IMR-90 (cell line): Measurements from ENCODE around the gene PPIA. TPM values are rescaled to one million over a fixed set of nuclear protein-coding genes. Genes with fewer than 3 reads are reported as not detected.

ENCODE experiments used
- ATAC-seq: fragments of 200-7000 bp; cut with Tn5 transposase; 2 replicates; pipeline ENCODE4 v1.9.1; 2020; ENCODE audit warnings: low read depth, mild to moderate bottlenecking, moderate library complexity
- BruUV-seq: library from RNA; stranded (reverse); fragments of 400-500 nt; replicated peaks from 2 replicates; lab custom pipeline; 2021; lab: Mats Ljungman, UMichigan
- CTCF ChIA-PET: fragments of 300-600 bp; formaldehyde crosslinking; extraction: SDS; loops from one replicate; lab custom pipeline; 2021; ENCODE audit warnings: antibody characterized with exemption; lab: Yijun Ruan, JAX
- POLR2A ChIA-PET: fragments of 300-600 bp; sonication (Branson Sonifier 250); formaldehyde crosslinking; loops from one replicate; lab custom pipeline; 2022; ENCODE audit warnings: antibody characterized with exemption; ENCODE audit not compliant: unreplicated experiment; lab: Charles Lee
- DNase-seq: peaks from one replicate; pipeline ENCODE4 v3.0.0; 2013
- H2AFZ ChIP-seq: replicated peaks from 2 replicates; pipeline ENCODE3; 2013; ENCODE audit warnings: low read length, mild to moderate bottlenecking; ENCODE audit not compliant: poor library complexity
- H2AK5ac ChIP-seq: 2 replicates; pipeline ENCODE4 v1.6.1; 2013; ENCODE audit warnings: low read depth, low read length, inconsistent platforms
- H2AK9ac ChIP-seq: replicated peaks from 2 replicates; pipeline ENCODE3; 2013; ENCODE audit warnings: mild to moderate bottlenecking, low read depth, low read length, moderate library complexity; ENCODE audit not compliant: poor library complexity
- H2BK120ac ChIP-seq: 2 replicates; pipeline ENCODE4 v1.6.1; 2013; ENCODE audit warnings: low read depth, low read length, inconsistent platforms
- H2BK15ac ChIP-seq: 3 replicates; pipeline ENCODE4 v1.6.1; 2013; ENCODE audit warnings: low read depth, low read length, inconsistent platforms
- H2BK20ac ChIP-seq: 2 replicates; pipeline ENCODE4 v1.6.1; 2013; ENCODE audit warnings: low read depth, mild to moderate bottlenecking, inconsistent platforms, low read length, moderate library complexity
- H2BK5ac ChIP-seq: 2 replicates; pipeline ENCODE4 v1.6.1; 2013; ENCODE audit warnings: mild to moderate bottlenecking, low read depth, low read length, inconsistent platforms; ENCODE audit not compliant: poor library complexity, severe bottlenecking
- H3K14ac ChIP-seq: replicated peaks from 2 replicates; pipeline ENCODE4 v1.6.1; 2013; ENCODE audit warnings: low read depth, low read length, inconsistent platforms
- H3K18ac ChIP-seq: 2 replicates; pipeline ENCODE4 v1.6.1; 2013; ENCODE audit warnings: low read depth, low read length, control low read depth
- H3K23ac ChIP-seq: 2 replicates; pipeline ENCODE4 v1.6.1; 2013; ENCODE audit warnings: low read depth, low read length, inconsistent platforms
- H3K27ac ChIP-seq: 2 replicates; pipeline ENCODE4 v1.5.1; 2013; ENCODE audit warnings: mild to moderate bottlenecking, control low read depth, low read length; ENCODE audit not compliant: insufficient read depth
- H3K27me3 ChIP-seq: 2 replicates; pipeline ENCODE4 v1.6.1; 2013; ENCODE audit warnings: low read length; ENCODE audit not compliant: control insufficient read depth, insufficient read depth
- H3K36me3 ChIP-seq: 2 replicates; pipeline ENCODE4 v1.6.1; 2013; ENCODE audit warnings: low read length, mixed read lengths; ENCODE audit not compliant: control insufficient read depth, insufficient read depth
- H3K4ac ChIP-seq: 2 replicates; pipeline ENCODE4 v1.6.1; 2013; ENCODE audit warnings: low read depth, low read length, inconsistent platforms
- H3K4me1 ChIP-seq: 2 replicates; pipeline ENCODE4 v1.6.1; 2013; ENCODE audit warnings: low read length, mixed read lengths; ENCODE audit not compliant: control insufficient read depth, insufficient read depth
- H3K4me2 ChIP-seq: 2 replicates; pipeline ENCODE4 v1.6.1; 2013; ENCODE audit warnings: low read depth, mild to moderate bottlenecking, control low read depth, low read length, moderate library complexity
- H3K4me3 ChIP-seq: 2 replicates; pipeline ENCODE4 v1.5.1; 2013; ENCODE audit warnings: low read depth, mild to moderate bottlenecking, control low read depth, low read length, moderate library complexity; ENCODE audit not compliant: insufficient read depth
- H3K56ac ChIP-seq: 2 replicates; pipeline ENCODE4 v1.6.1; 2013; ENCODE audit warnings: low read length, inconsistent platforms; ENCODE audit not compliant: insufficient read depth; ENCODE audit errors: extremely low read depth
- H3K79me1 ChIP-seq, 2 experiments: 2 replicates each; pipeline ENCODE4 v1.6.1; 2013; ENCODE audit warnings: low read length in 2 of 2, inconsistent platforms in 1 of 2, low read depth in 1 of 2
- H3K9ac ChIP-seq: 2 replicates; pipeline ENCODE4 v1.6.1; 2013; ENCODE audit warnings: low read depth, low read length, control low read depth
- H3K9me1 ChIP-seq: 2 replicates; pipeline ENCODE4 v1.6.1; 2013; ENCODE audit warnings: low read length, inconsistent platforms; ENCODE audit not compliant: insufficient read depth
- H3K9me3 ChIP-seq: 2 replicates; pipeline ENCODE4 v1.6.1; 2013; ENCODE audit warnings: low read length; ENCODE audit not compliant: control insufficient read depth, insufficient read depth
- H4K20me1 ChIP-seq: 2 replicates; pipeline ENCODE4 v1.6.1; 2013; ENCODE audit warnings: low read length, inconsistent platforms; ENCODE audit not compliant: insufficient read depth
- H4K5ac ChIP-seq: 2 replicates; pipeline ENCODE4 v1.6.1; 2013; ENCODE audit warnings: mild to moderate bottlenecking, low read depth, low read length, control low read depth
- H4K8ac ChIP-seq, 2 experiments: 2 replicates each; pipeline ENCODE4 v1.6.1; 2013; ENCODE audit warnings: low read depth in 2 of 2, low read length in 2 of 2, control low read depth in 1 of 2, inconsistent platforms in 1 of 2
- H4K91ac ChIP-seq: 2 replicates; pipeline ENCODE4 v1.6.1; 2013; ENCODE audit warnings: low read depth, low read length, inconsistent platforms; ENCODE audit not compliant: insufficient read depth
- CEBPB ChIP-seq: IDR thresholded peaks from 2 replicates; pipeline ENCODE4 v1.6.1; 2012; ENCODE audit warnings: low read depth, low read length, improper control_type of control experiment
- FOS ChIP-seq: fragments of 150-350 bp; IDR thresholded peaks from 2 replicates; pipeline ENCODE4 v1.6.1; 2016; ENCODE audit warnings: low read depth, low read length
- MAFK ChIP-seq: IDR thresholded peaks from 2 replicates; pipeline ENCODE4 v1.6.1; 2012; ENCODE audit warnings: low read depth, low read length, improper control_type of control experiment
- MAZ ChIP-seq: IDR thresholded peaks from 2 replicates; pipeline ENCODE4 v1.6.1; 2012; ENCODE audit warnings: low read depth, mild to moderate bottlenecking, low read length, improper control_type of control experiment, moderate library complexity, borderline replicate concordance
- MXI1 ChIP-seq: IDR thresholded peaks from 2 replicates; pipeline ENCODE4 v1.6.1; 2012; ENCODE audit warnings: low read depth, mild to moderate bottlenecking, low read length, moderate library complexity, borderline replicate concordance
- NFE2L2 ChIP-seq: fragments of 150-350 bp; IDR thresholded peaks from 2 replicates; pipeline ENCODE4 v1.6.1; 2016; ENCODE audit warnings: low read depth, mild to moderate bottlenecking, low read length
- POLR2A ChIP-seq: IDR thresholded peaks from 2 replicates; pipeline ENCODE4 v1.6.1; 2012; ENCODE audit warnings: mild to moderate bottlenecking, low read depth, low read length
- RCOR1 ChIP-seq: IDR thresholded peaks from 2 replicates; pipeline ENCODE4 v1.6.1; 2012; ENCODE audit warnings: mild to moderate bottlenecking, low read length, improper control_type of control experiment; ENCODE audit not compliant: insufficient replicate concordance
- RFX5 ChIP-seq: IDR thresholded peaks from 2 replicates; pipeline ENCODE4 v1.8.0; 2012; ENCODE audit warnings: low read depth, mild to moderate bottlenecking, low read length, moderate library complexity
- SMC3 ChIP-seq: fragments of 150-350 bp; IDR thresholded peaks from 2 replicates; pipeline ENCODE4 v1.6.1; 2016; ENCODE audit warnings: low read depth, mild to moderate bottlenecking, antibody characterized with exemption, low read length, moderate library complexity
- WGBS, 2 experiments: methylation state at CpG; one replicate each; pipeline versions ENCODE4 v1.1.5 to v1.1.7; 2013; ENCODE audit warnings: missing lambda C conversion rate in 2 of 2; ENCODE audit not compliant: insufficient read length in 1 of 2; ENCODE audit errors: extremely low coverage in 2 of 2; 5-methylcytosine and 5-hydroxymethylcytosine counted together
- dilution Hi-C: fragments of 300-500 bp; cut with HindIII; formaldehyde crosslinking; loops from one replicate; pipeline ENCODE4 v1.14.3; 2018; ENCODE audit warnings: low sequenced_read_pairs; ENCODE audit not compliant: unreplicated experiment
- in situ Hi-C: fragments of 300-500 bp; cut with MboI; formaldehyde crosslinking; loops from 3 replicates; pipeline ENCODE4 v1.14.3; 2019; ENCODE audit warnings: low sequenced_read_pairs, inconsistent platforms, mixed read lengths
- intact Hi-C: fragments of 100-400 bp; cut with micrococcal nuclease; formaldehyde crosslinking; loops from 2 replicates; pipeline ENCODE4 v1.10.0; 2022
- polyA plus RNA-seq, 3 experiments: library from polyadenylated mRNA; depleted of rRNA; stranded (reverse); fragments of >200 nt; gene quantifications; 2 replicates each; pipeline ENCODE4 v1.2.3, GENCODE V29; 2012; ENCODE audit warnings: low replicate concordance in 1 of 3
- total RNA-seq: library from RNA; depleted of rRNA; stranded (reverse); fragments of >200 nt; gene quantifications from 2 replicates; pipeline ENCODE4 v1.2.3, GENCODE V29; 2012
- TF ChIP-seq, protein P1 (sequence below): fragments of 150-350 bp; IDR thresholded peaks from 2 replicates; pipeline ENCODE4 v1.6.1; 2017; ENCODE audit warnings: mild to moderate bottlenecking, antibody characterized with exemption, low read length, low read depth
- TF ChIP-seq, protein P2 (sequence below): fragments of 150-350 bp; IDR thresholded peaks from 2 replicates; pipeline ENCODE4 v1.6.1; 2016; ENCODE audit warnings: low read depth, mild to moderate bottlenecking, low read length, moderate library complexity, borderline replicate concordance
- TF ChIP-seq, protein P3 (sequence below): conservative IDR thresholded peaks from 2 replicates; pipeline ENCODE4 v1.5.1; 2012; ENCODE audit warnings: mild to moderate bottlenecking, low read depth, low read length, improper control_type of control experiment

PPIA gene
- total and polyA plus RNA-seq, 2 of the 4 experiments (the other 2 are of a cell fraction) = 3,396 to 4,883 TPM

DNA sequence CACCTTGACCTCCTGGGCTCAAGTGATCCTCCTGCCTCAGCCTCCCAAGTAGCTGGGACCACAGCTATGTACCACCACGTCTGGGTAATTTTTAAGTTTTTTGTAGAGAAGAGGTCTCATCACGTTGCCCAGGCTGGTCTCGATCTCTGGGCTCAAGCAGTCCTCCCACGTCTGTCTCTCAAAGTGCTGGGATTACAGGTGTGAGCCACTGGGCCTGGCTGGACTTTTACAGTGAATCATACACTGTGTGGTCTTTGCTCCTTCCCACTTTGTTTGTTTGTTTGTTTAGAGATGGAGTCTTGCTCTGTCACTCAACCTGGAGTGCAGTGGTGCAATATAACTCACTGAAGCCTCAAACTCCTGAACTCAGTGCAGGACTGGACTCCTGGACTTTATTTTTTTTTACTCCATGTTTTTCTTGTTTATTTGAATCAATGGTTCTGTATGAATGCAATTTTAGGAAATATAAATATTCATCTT is 12.5 kb downstream of the PPIA start:
- Histone ChIP-seq H3K9me3 (no peaks in the 10 kb centered on the region), H2BK15ac (no peak overlapping the region), H3K79me1 (no peaks in the 10 kb centered on the region), H3K9me1 (0 out of 2 replicates have a peak, but pooled peaks cover 3% of the 10 kb centered on the region), H3K14ac (no peak overlapping the region), H3K27me3 (no peaks in the 10 kb centered on the region), H2BK120ac (no peak overlapping the region), H4K91ac (no peak overlapping the region), H2AK9ac (no peak overlapping the region), H3K4me2 (no peak overlapping the region), H2BK20ac (no peak overlapping the region), H4K20me1 (peaks cover 13% of the 10 kb centered on the region), H2BK5ac (no peak overlapping the region), H3K4me1 (no peaks in the 10 kb centered on the region), H3K4ac (no peak overlapping the region), H4K8ac (no peak overlapping the region), H3K36me3 (peaks cover 4% of the 10 kb centered on the region; the same call in 1 of the 2 replicates), H3K27ac (no peak overlapping the region), H4K5ac (no peak overlapping the region), H2AK5ac (no peak overlapping the region), H2AFZ (no peak overlapping the region), H3K9ac (no peak overlapping the region), H3K4me3 (no peak overlapping the region), H3K18ac (no peak overlapping the region), H3K56ac (no peak overlapping the region), H3K23ac (no peak overlapping the region)
- no TSS peak for BruUV-seq
- DNase-seq = no peak
- CTCF ChIA-PET = no interaction called here
- no peak for ATAC-seq
- intact Hi-C loops (no loop called here), in situ Hi-C loops (no loop called here), dilution Hi-C loops (no loop called here)
- no CpG with 5 or more reads among the region's 4 CpGs for WGBS, 2 experiments
- POLR2A ChIA-PET = no interaction called here
- TF ChIP-seq CEBPB = no peak
- TF ChIP-seq SMC3 = no peak
- TF ChIP-seq, protein P1, sequence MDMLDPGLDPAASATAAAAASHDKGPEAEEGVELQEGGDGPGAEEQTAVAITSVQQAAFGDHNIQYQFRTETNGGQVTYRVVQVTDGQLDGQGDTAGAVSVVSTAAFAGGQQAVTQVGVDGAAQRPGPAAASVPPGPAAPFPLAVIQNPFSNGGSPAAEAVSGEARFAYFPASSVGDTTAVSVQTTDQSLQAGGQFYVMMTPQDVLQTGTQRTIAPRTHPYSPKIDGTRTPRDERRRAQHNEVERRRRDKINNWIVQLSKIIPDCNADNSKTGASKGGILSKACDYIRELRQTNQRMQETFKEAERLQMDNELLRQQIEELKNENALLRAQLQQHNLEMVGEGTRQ = no peak
- no peak for TF ChIP-seq MAFK
- TF ChIP-seq RCOR1 = no peak
- no peak for TF ChIP-seq MAZ
- TF ChIP-seq FOS = no peak
- TF ChIP-seq, protein P2, sequence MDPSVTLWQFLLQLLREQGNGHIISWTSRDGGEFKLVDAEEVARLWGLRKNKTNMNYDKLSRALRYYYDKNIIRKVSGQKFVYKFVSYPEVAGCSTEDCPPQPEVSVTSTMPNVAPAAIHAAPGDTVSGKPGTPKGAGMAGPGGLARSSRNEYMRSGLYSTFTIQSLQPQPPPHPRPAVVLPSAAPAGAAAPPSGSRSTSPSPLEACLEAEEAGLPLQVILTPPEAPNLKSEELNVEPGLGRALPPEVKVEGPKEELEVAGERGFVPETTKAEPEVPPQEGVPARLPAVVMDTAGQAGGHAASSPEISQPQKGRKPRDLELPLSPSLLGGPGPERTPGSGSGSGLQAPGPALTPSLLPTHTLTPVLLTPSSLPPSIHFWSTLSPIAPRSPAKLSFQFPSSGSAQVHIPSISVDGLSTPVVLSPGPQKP = no peak
- TF ChIP-seq MXI1 = no peak
- no peak for TF ChIP-seq POLR2A
- TF ChIP-seq NFE2L2 = no peak
- TF ChIP-seq RFX5 = no peak
- TF ChIP-seq, protein P3, sequence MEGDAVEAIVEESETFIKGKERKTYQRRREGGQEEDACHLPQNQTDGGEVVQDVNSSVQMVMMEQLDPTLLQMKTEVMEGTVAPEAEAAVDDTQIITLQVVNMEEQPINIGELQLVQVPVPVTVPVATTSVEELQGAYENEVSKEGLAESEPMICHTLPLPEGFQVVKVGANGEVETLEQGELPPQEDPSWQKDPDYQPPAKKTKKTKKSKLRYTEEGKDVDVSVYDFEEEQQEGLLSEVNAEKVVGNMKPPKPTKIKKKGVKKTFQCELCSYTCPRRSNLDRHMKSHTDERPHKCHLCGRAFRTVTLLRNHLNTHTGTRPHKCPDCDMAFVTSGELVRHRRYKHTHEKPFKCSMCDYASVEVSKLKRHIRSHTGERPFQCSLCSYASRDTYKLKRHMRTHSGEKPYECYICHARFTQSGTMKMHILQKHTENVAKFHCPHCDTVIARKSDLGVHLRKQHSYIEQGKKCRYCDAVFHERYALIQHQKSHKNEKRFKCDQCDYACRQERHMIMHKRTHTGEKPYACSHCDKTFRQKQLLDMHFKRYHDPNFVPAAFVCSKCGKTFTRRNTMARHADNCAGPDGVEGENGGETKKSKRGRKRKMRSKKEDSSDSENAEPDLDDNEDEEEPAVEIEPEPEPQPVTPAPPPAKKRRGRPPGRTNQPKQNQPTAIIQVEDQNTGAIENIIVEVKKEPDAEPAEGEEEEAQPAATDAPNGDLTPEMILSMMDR = no peak
